ENCODE data around the gene RDH16.
"Not testable (repeated sequence)": the region's sequence is repeated elsewhere in the genome, so short reads cannot be mapped to it uniquely, and the experiment has no call there.

Gene RDH16

GRCh38 chr12:56951582-56952339 is 5.6 kb downstream of the RDH16 start:
- no peak for DNase-seq

- DNase-seq = no peak
Measured at GRCh38 chr12:56948881-56949280, 8.5 kb downstream of the RDH16 start.

GRCh38 chr12:56948457-56948777 is 9.0 kb downstream of the RDH16 start:
- DNase-seq = no peak

- no peak for DNase-seq
Measured at GRCh38 chr12:56947633-56948456, 9.6 kb downstream of the RDH16 start.

DNA sequence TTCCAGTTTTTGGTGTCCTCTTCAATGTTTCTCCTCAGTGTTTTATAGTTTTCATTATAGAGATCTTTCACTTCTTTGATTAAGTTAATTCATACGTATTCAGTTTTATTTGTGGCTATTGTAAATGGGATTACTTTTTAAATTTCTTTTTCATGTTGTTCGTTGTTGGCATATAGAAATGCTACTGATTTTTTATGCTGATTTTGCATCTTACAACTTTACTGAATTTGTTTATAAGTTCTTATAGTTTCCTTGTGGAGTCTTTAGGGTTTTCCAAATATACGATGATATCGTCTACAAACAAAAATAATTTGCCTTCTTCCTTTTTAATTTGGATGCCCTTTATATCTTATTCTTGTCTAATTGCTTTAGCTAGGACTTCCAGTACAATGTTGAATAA is 13.5 kb downstream of the RDH16 start:
- no peak for DNase-seq

DNA sequence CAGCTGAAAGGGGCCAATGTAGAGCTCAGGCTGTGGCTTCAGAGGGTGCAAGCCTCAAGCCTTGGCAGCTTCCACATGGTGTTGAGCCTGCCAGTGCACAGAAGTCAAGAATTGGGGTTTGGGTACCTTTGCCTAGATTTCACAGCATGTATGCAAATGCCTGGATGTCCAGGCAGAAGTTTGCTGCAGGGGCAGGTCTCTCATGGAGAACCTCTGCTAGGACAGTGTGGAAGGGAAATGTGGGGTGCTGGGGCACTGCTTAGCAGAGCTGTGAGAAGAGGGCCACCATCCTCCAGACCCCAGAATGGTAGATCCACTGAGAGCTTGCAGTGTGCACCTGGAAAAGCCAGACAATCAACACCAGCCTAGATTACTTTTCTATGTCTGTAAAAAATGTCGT is 14.0 kb downstream of the RDH16 start:
- DNase-seq = not testable (repeated sequence)

GRCh38 chr12:56941299-56942017 is 15.9 kb downstream of the RDH16 start:
- peak; percentile 47 for DNase-seq

DNA sequence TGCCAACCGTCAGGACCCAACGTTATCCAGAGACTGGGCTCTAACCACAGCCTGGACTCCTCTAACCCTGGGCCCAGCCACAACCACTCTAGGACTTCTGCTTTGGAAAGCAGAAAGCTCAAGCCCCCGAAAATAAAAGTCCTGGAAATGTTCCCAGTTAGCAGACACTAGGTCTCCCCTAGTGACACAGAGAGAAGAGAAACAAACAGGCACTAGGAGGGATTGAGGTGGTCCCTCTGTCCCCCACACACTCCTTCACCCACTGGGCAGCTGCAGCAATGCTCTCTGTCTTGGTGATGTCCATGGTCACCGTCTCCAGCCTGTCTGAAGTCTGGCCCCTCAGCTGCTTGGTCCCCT is 16.5 kb downstream of the RDH16 start:
- DNase-seq = not testable (repeated sequence)

DNA sequence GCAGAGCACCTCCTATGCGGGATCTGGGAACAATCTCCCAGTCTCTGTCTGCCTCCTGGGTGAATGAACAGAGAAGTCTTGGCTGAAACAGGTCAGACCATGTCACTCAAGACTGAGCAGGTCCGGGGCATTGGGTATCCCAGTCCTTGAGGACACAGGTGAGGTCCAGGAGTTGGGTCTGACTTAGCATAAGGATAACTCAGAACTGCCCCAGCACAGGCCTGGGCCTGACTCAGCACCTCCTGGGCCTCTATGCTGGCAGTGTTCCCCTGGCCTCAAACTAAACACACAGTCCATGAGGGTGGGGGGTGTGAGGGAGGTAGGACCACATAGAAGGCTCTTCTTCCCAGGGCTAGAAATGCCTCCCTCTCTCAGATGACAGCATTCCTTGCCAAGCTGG is 21.7 kb downstream of the RDH16 start:
- DNase-seq = no peak

DNA sequence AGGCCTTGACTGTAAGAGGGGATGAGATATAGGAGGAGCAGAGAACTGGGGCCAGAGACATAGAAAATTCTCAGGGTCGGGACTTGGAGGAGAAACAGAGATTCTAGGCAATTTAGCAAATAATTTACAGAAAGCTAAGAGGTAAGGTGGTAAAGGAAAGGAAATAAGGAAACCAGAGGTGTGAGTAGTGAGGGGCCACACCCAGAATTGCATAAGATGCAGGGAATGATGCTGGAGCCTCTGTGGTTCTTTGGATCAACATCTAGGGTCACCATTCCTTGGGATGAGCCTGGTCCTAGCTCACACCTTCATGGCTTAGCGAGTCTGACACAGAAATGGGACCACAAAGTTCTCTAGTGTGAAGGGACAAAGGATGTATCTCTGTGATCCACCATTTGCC is 22.3 kb downstream of the RDH16 start:
- no peak for DNase-seq

DNA sequence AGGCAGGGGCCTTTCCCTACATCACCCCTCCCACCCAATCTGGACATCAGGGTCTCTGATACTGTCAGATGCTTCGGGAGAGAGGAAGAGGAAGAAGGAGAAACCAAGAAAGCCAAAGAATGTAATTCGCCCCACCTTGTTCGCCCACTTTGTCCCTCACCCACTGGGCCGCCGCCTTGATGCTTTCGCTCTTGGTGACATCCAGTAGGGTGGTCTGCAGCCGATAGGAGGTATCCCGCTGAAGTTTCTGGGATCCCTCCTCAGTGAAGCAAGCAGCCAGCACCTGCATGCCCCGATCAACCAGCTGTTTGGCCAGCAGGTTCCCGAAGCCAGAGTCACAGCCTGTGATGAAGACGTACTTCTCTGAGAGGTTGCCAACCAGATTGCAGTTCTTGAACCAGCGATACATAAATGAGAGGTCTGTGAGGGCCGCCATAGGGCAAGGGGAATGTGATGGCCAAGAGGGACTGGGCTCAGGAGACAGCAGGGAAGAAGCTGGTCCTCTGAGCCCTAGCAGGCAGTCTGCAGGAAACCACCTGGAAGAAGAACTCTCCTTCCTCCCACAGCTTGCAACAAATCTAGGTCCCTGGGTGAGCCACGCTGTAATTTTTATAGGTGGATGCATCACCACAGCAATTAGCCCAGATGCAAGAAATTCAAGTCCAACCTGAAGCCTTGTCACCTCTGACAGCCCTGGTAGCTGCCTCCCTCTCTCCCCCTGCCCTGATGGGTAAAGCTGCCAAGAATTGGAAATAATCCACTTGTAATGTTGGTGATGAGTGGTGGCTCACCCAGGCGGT is 23.4 kb downstream of the RDH16 start, which contains the start of gene SDR9C7:
TSS of gene SDR9C7 (minus strand) at position 583 of the 800 bp plus-strand sequence. CDS start at position 436, 147 bp downstream.
- no peak for DNase-seq

DNA sequence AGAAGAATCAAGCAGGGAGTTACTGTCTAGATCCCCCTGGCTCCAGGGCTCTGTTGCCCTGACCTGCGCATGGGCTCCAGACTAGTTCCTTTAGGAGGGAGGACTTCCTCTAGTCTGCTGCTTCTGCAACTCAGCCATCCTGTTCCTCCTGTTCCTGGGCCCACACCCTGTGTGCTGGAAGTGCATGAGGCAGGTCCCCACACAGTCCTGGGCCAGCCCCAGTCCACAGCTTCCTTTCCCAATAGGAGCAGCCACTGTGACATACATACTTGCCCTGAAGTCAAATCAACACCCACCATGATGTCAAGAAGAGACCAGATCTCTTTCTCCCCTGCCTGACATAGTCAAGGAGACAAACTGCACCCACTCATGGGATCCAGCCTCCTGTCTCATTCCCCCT is 24.5 kb downstream of the RDH16 start:
- no peak for DNase-seq

GRCh38 chr12:56932146-56932545 is 25.3 kb downstream of the RDH16 start:
- no peak for DNase-seq

DNA sequence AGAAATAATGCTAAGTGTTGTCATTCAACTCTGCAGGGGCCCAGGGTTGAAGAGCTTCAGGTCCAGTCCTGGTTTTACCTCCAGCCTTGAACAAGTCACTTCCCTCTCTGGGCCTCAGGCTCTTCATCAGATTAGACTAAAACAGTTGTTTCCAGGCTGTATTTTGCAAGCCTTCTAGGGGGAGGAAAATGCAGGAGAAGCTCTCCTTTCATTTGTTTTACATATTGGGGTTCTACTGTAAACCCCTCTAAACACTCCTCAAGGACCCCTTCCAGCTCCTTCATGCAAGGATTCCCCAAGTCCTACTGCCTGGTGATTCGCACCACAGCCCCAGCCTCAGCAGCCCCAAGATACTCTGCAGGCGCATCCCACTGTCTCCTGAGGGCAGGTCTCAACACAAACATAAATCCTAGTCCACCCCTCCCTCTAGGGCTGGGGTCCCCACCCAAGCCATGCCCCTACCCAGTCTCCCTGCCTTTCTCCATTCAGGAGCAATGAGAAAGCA is 25.9 kb downstream of the RDH16 start:
- DNase-seq = peak; percentile 10

GRCh38 chr12:56930241-56930640 is 27.2 kb downstream of the RDH16 start:
- no peak for DNase-seq

DNA sequence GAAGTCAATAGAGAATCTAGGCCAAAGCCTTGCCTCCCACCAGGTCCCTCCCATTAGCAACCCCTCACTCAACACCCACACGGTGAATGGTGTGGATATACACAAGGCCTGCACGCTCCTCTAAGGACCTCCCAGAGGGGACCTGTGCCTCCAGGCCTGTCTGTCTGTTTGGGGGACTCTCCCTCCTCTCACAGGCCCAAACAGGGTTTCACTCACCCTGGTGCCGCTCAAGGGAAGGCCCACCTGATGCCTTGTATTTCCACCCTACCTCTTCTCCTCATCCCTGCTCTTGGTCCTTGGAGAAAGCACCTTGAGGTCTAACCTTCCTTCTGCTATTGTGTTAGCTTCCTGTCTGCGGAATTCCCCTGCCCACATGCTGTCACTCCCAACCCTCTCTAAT is 27.6 kb downstream of the RDH16 start:
- DNase-seq = no peak

DNA sequence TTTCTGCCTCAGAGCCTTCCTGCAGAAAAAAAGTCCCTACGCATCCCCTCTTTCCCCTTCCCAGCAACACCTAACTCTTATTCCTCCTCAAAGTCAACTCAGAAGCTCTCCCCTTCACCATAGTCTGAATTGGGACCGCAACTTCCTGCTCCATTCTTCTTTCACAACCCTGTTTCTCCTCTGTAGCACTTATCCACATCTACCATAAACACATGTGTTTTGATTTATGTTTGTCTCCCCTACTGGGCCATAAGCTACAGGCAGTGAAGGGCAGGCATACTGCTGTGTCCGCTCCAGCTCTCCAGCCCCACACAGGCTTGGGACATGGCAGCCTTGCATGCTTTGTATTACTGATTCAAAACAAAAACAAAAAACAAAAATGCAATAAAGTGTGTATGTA is 29.1 kb downstream of the RDH16 start:
- DNase-seq = no peak

GRCh38 chr12:56927281-56927680 is 30.1 kb downstream of the RDH16 start:
- no peak for DNase-seq

DNA sequence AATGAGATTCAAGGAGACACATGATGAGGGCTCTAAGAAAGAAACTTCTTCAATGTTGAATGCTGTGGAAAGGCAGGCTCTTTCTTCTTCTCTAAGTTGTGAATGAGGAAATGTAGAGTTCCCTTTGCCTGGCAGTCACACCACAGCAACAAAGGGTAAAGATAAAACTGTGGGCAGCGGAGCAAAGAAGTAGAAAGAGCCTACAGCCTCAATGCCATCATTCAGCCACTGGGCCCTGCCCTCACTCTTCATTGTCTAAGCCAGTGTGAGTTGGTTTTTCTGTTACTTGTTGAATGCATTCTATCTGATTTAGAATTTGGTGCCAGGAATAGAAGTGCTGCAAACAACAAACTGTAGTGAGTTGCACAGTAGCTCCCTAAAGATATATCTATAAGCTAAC is 35.4 kb downstream of the RDH16 start:
- DNase-seq = no peak

DNA sequence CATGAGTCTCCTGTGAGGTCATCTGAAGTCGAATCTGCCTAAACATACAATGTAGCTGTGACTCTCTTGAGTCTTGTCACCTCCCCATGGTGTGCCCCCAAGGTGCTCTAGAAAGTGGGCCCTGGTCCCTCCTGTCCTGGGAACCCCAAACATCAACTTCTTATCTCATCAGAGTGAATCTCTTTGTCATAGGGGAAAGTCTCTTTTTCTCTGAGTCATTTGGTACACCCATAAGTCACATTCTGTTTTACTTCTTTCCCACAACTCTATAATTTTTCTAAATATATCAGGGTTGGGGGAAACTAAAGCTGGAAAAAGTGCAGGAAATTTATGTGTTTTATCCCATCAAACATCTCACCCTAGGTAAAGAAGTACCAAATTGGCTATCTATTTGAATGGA is 36.1 kb downstream of the RDH16 start:
- DNase-seq = no peak

DNA sequence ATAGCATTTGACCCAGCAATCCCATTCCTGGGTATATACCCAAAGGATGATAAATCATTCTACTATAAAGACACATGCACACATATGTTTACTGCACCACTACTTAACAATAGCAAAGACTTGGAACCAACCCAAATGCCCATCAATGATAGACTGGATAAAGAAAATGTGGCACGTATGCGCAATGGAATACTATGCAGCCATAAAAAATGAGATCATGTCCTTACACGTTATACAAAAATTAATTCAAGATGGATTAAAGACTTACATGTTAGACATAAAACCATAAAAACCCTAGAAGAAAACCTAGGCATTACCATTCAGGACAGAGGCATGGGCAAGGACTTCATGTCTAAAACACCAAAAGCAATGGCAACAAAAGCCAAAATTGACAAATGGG is 39.3 kb downstream of the RDH16 start:
- DNase-seq = not testable (repeated sequence)

DNA sequence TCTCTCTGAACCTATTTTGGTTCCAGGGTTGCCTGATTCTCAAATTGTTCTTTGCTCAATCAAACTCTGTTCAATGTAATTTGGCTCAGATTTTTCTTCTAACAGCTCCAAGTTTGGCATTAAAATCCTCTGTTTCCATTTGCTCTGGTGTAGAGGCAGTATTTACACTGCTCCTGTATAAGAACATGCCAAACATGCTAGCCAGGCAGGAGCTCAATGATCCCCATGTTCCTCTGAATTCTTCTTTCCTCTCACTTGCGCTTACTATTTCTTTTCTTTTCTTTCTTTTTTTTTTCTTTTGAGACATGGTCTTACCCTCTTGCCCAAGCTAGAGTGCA is 40.4 kb downstream of the RDH16 start:
- DNase-seq = no peak
